ENCODE data around the gene PARVB. TPM values are rescaled to one million over a fixed set of nuclear protein-coding genes. Genes with fewer than 3 reads are reported as not detected.

The PARVB gene
- total and polyA plus RNA-seq, 9 of the 15 experiments (the other 6 are each of a cell fraction or from before 2014, with no cell fraction given): 1.1 to 59.2 (median 29.2) TPM

GRCh38 chr22:44136112-44136511, 112.0 kb downstream of the PARVB start:
- Histone ChIP-seq H3K9me1 (ENCODE audit: control insufficient read depth, insufficient read depth, low read length) (no peaks in the 10 kb centered on the region), H3K4me2 (ENCODE audit: insufficient read depth, low read length) (no peak overlapping the region), H3K9me3 (replicated peaks; ENCODE audit: control insufficient read depth, insufficient read depth, low read depth, low read length) (no peaks in the 10 kb centered on the region), H3K9ac (ENCODE audit: insufficient read depth in 1 of 2, low read depth in 2 of 2, low read length in 2 of 2) (no peak overlapping the region), H3K27me3 (ENCODE audit: control insufficient read depth in 2 of 2, insufficient read depth in 2 of 2, low read length in 2 of 2) (no peaks in the 10 kb centered on the region), H3K36me3 (ENCODE audit: control insufficient read depth, insufficient read depth, low read length) (peaks cover 22% of the 10 kb centered on the region; the same call in 1 of the 3 replicates), H2AFZ (ENCODE audit: low read depth, low read length) (no peak overlapping the region), H3K4me3 (no peak overlapping the region), H4K20me1 (replicated peaks; ENCODE audit: control insufficient read depth, insufficient read depth, low read length) (no peaks in the 10 kb centered on the region), H3K79me2 (ENCODE audit: control insufficient read depth, insufficient read depth, low read length) (no peaks in the 10 kb centered on the region), H3K4me1 (replicated peaks in 1 of 2; ENCODE audit: control insufficient read depth in 2 of 2, insufficient read depth in 2 of 2, low read length in 2 of 2) (no peaks in the 10 kb centered on the region; a peak in 1 of 5 replicates), H3K27ac (ENCODE audit: extremely low read depth, low read depth, low read length) (no peak overlapping the region)
- WGBS (ENCODE audit: insufficient coverage, low coverage, missing lambda C conversion rate): 64% methylated on average over 3 of the region's 8 CpGs
- no TSS peak for BruUV-seq (replicated peaks)
- in situ Hi-C loops (cut with MboI) (no loop called here), intact Hi-C loops (cut with micrococcal nuclease) (no loop called here)
- FAIRE-seq: no peak
- DNase-seq (ENCODE audit: extremely low read depth in 1 of 4, low spot score in 3 of 4): no peak
- ATAC-seq: no peak
- TF ChIP-seq ZSCAN29 (IDR thresholded peaks at IDR 0.05) (no peak), ZBTB2 (IDR thresholded peaks at IDR 0.05) (no peak), PRDM10 (IDR thresholded peaks at IDR 0.05; ENCODE audit: partially characterized antibody) (no peak), KDM5B (IDR thresholded peaks at IDR 0.05; ENCODE audit: insufficient replicate concordance, low read depth, low read length) (no peak), JUN (IDR thresholded peaks at IDR 0.05; ENCODE audit: borderline replicate concordance, low read depth, low read length) (no peak), JUN (CRISPR knock-in tag; IDR thresholded peaks at IDR 0.05; ENCODE audit: borderline replicate concordance) (no peak), JUND (IDR thresholded peaks at IDR 0.05; ENCODE audit: borderline replicate concordance, low read depth, low read length) (no peak), JUND (tag; IDR thresholded peaks at IDR 0.05; ENCODE audit: borderline replicate concordance, low read depth, low read length) (no peak)
- POLR2A ChIA-PET: no interaction called here
- CTCF ChIA-PET (ENCODE audit: low intra/inter-chr PET ratio): no interaction called here
